ENCODE results near the gene PPP5C. TPM values are rescaled to one million over a fixed set of nuclear protein-coding genes. Genes with fewer than 3 reads are reported as not detected.

Gene PPP5C
- total RNA-seq, 1 donor from 2014 or later: 70.9 TPM

DNA sequence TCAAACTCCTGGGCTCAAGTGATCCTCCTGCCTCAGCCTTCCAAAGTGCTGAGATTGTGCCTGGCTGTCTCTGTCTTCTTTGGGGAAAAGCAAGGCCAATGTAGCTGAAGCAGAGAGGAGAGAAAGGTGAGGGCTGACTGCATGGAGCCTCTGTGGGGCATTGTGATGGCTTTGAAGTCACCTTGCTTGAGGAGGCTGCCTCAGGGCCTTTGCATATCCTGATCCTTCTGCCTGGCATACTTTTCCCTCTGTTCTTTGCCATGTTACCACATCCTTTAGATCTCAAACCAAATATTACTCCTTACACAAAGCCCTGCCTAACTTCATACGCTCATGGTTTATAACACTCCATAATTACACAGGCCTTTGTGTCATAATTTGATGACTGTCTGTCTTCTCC is 9.4 kb upstream of the PPP5C start:
- TF ChIP-seq CTCF (IDR thresholded peaks at IDR 0.05; ENCODE audit: insufficient read depth, low read depth, low read length): no peak
- TF ChIP-seq EZH2 (IDR thresholded peaks at IDR 0.05; ENCODE audit: insufficient read depth, low read length): no peak
- Histone ChIP-seq H3K4me1 (ENCODE audit: insufficient read depth, low read length) (no peaks in the 10 kb centered on the region), H2AFZ (ENCODE audit: low read depth, low read length) (no peak overlapping the region), H3K27me3 (ENCODE audit: insufficient read depth, low read length) (peaks cover 10% of the 10 kb centered on the region), H4K20me1 (ENCODE audit: insufficient read depth, low read length) (no peaks in the 10 kb centered on the region), H3K27ac (ENCODE audit: low read depth, low read length) (no peak overlapping the region), H3K9ac (ENCODE audit: low read length) (no peak overlapping the region), H3K79me2 (ENCODE audit: insufficient read depth, low read length) (no peaks in the 10 kb centered on the region), H3K36me3 (ENCODE audit: insufficient read depth, low read length) (no peaks in the 10 kb centered on the region), H3K4me3 (ENCODE audit: insufficient read depth, low read depth, low read length) (no peak overlapping the region), H3K9me3 (ENCODE audit: insufficient read depth, low read depth, low read length) (no peaks in the 10 kb centered on the region), H3K4me2 (ENCODE audit: low read length) (no peak overlapping the region)
- no peaks in the 10 kb centered on the region for H3K4me1 Mint-ChIP-seq (ENCODE audit: low read depth, unreplicated experiment)
- peaks cover 13% of the 10 kb centered on the region for H3K36me3 Mint-ChIP-seq (ENCODE audit: low read depth, unreplicated experiment)
- FAIRE-seq (no peak), DNase-seq (ENCODE audit: low read depth) (no peak)
- no peak overlapping the region for H3K4me3 Mint-ChIP-seq (ENCODE audit: unreplicated experiment)
- no peak overlapping the region for H3K27ac Mint-ChIP-seq (ENCODE audit: unreplicated experiment)
- peaks cover 2% of the 10 kb centered on the region for H3K27me3 Mint-ChIP-seq (ENCODE audit: low read depth, unreplicated experiment)
- peaks cover 2% of the 10 kb centered on the region for H3K9me3 Mint-ChIP-seq (ENCODE audit: unreplicated experiment)

DNA sequence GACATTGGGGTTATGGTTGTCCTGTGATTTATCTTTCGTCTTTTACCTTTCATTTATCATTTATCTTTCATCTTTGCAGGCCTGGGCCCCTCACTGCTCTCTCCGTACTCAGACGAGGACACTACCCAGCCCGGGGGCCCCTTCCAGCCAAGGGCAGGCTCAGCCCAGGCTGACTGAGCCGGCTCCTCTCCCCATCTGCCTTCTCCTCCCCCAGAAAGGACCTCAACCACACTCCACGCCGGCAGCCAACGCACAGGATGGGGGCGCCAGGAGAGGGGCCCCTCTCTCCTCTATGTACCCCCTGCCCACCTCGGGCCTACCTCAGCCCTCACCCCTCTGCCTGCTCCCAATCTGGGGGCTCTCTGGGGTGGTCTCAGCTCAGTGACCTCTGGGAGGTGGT is 7.4 kb upstream of the PPP5C start:
- Histone ChIP-seq H3K9me3 (ENCODE audit: insufficient read depth, low read depth, low read length) (no peaks in the 10 kb centered on the region), H3K79me2 (ENCODE audit: insufficient read depth, low read length) (no peaks in the 10 kb centered on the region), H3K4me3 (ENCODE audit: insufficient read depth, low read depth, low read length) (no peak overlapping the region), H3K4me1 (ENCODE audit: insufficient read depth, low read length) (no peaks in the 10 kb centered on the region), H3K9ac (ENCODE audit: low read length) (no peak overlapping the region), H4K20me1 (ENCODE audit: insufficient read depth, low read length) (no peaks in the 10 kb centered on the region), H3K27ac (ENCODE audit: low read depth, low read length) (no peak overlapping the region), H3K4me2 (ENCODE audit: low read length) (no peak overlapping the region), H3K27me3 (ENCODE audit: insufficient read depth, low read length) (peaks cover 14% of the 10 kb centered on the region), H2AFZ (ENCODE audit: low read depth, low read length) (no peak overlapping the region), H3K36me3 (ENCODE audit: insufficient read depth, low read length) (no peaks in the 10 kb centered on the region)
- Mint-ChIP-seq H3K27me3 (ENCODE audit: low read depth, unreplicated experiment) (peaks cover 2% of the 10 kb centered on the region), H3K9me3 (ENCODE audit: unreplicated experiment) (peaks cover 2% of the 10 kb centered on the region), H3K27ac (ENCODE audit: unreplicated experiment) (no peak overlapping the region), H3K4me1 (ENCODE audit: low read depth, unreplicated experiment) (no peaks in the 10 kb centered on the region), H3K36me3 (ENCODE audit: low read depth, unreplicated experiment) (peaks cover 9% of the 10 kb centered on the region), H3K4me3 (ENCODE audit: unreplicated experiment) (no peak overlapping the region)
- TF ChIP-seq CTCF (IDR thresholded peaks at IDR 0.05; ENCODE audit: insufficient read depth, low read depth, low read length) (no peak), EZH2 (IDR thresholded peaks at IDR 0.05; ENCODE audit: insufficient read depth, low read length) (no peak)
- DNase-seq (ENCODE audit: low read depth) (no peak), FAIRE-seq (no peak)

GRCh38 chr19:46340051-46340659 is 6.7 kb upstream of the PPP5C start:
- Histone ChIP-seq H3K27me3 (ENCODE audit: insufficient read depth, low read length) (peaks cover 14% of the 10 kb centered on the region), H3K4me1 (ENCODE audit: insufficient read depth, low read length) (no peaks in the 10 kb centered on the region), H3K27ac (ENCODE audit: low read depth, low read length) (no peak overlapping the region), H3K4me2 (ENCODE audit: low read length) (no peak overlapping the region), H3K36me3 (ENCODE audit: insufficient read depth, low read length) (no peaks in the 10 kb centered on the region), H2AFZ (ENCODE audit: low read depth, low read length) (no peak overlapping the region), H3K9ac (ENCODE audit: low read length) (no peak overlapping the region), H3K4me3 (ENCODE audit: insufficient read depth, low read depth, low read length) (no peak overlapping the region), H3K9me3 (ENCODE audit: insufficient read depth, low read depth, low read length) (no peaks in the 10 kb centered on the region), H4K20me1 (ENCODE audit: insufficient read depth, low read length) (no peaks in the 10 kb centered on the region), H3K79me2 (ENCODE audit: insufficient read depth, low read length) (no peaks in the 10 kb centered on the region)
- Mint-ChIP-seq H3K27ac (ENCODE audit: unreplicated experiment) (peak overlapping the region; percentile 34), H3K27me3 (ENCODE audit: low read depth, unreplicated experiment) (peaks cover 2% of the 10 kb centered on the region), H3K36me3 (ENCODE audit: low read depth, unreplicated experiment) (peaks cover 9% of the 10 kb centered on the region), H3K4me1 (ENCODE audit: low read depth, unreplicated experiment) (no peaks in the 10 kb centered on the region), H3K9me3 (ENCODE audit: unreplicated experiment) (peaks cover 2% of the 10 kb centered on the region), H3K4me3 (ENCODE audit: unreplicated experiment) (no peak overlapping the region)
- FAIRE-seq (no peak), DNase-seq (ENCODE audit: low read depth) (no peak)
- TF ChIP-seq CTCF (IDR thresholded peaks at IDR 0.05; ENCODE audit: insufficient read depth, low read depth, low read length) (no peak), EZH2 (IDR thresholded peaks at IDR 0.05; ENCODE audit: insufficient read depth, low read length) (no peak)
